HG03439 (cell line): ENCODE data around the gene BICDL2.

Experiments used
- ATAC-seq: cut with Tn5 transposase; IDR thresholded peaks from one replicate; pipeline ENCODE4 v1.9.1; 2021; ENCODE audit warnings: mild to moderate bottlenecking, moderate library complexity; ENCODE audit not compliant: unreplicated experiment

The BICDL2 gene

DNA sequence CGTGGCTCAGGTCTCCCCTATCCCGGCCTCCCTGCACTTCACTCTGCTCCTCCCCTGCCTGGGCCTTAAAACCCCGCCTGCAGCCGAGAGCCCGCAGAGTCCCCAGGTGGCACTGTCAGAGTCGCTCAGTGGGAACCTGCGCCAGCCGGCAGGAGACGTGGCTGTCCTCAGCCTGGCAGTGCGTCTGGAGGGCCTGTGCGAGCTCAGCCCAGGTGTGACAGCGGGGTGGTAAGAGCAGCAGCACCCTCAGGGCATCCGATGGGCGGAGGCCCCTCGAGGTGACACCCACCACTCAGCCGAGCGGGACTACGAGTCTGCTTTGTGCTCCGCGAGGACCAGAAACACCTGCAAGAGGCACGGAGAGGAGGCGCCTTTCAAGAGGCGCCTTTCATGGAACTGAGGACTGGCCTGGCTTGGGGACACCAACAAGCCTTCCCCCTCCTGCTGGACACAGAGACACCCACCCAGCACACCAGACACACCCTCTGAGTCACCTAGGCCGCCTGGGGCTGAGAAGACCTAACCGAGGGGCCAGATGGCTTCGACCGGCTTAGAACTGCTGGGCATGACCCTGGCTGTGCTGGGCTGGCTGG lies 23.8 kb downstream of the BICDL2 start, which contains the start of gene CLDN9:
Gene CLDN9, plus strand, starts transcription at position 96 of the 593 bp plus-strand sequence. Its CDS starts 440 bp downstream, at position 536.
- no peak for ATAC-seq

- no peak for ATAC-seq
Measured at GRCh38 chr16:3012246-3012645, 24.5 kb downstream of the BICDL2 start.

- no peak for ATAC-seq
Measured at GRCh38 chr16:3010510-3010909, 26.2 kb downstream of the BICDL2 start.

DNA sequence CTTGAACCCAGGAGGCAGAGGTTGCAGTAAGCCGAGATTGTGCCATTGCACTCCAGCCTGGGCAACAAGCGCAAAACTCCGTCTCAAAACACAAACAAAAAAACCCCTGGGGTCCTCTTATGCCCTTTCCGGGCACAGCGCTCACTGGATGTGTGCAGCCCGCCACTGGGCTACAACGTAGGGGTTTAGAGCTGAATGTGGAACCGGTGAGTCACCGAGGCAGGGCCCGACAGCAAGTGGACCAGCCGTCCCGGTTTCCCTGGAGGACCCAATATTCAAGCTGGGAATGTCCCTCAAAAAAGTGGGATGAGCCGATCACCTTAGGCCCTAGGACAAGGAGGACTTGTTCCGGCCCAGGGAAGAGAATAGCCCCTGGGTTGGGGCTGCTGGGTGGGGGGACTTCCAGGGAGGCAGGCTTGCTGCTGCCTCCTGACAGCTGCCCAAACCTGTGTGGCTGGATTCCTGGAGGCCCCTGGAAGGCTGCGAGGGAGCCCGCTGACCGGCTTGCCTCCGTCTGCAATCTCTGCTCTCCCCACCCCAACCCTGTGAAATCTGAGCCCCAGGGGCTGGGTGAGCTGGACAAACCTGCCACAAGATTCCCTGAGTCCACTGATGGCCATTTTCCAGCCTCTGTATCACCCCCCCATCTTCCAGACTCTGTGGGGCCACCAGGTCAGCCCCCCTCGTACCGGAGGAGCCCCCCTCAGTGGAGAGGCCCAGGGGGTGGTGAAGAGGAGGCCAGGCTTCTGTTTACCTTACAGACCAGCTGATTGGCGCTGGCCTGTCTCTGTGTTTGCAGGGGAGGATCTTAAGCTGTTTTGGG lies 27.0 kb downstream of the BICDL2 start:
- ATAC-seq, result no peak

DNA sequence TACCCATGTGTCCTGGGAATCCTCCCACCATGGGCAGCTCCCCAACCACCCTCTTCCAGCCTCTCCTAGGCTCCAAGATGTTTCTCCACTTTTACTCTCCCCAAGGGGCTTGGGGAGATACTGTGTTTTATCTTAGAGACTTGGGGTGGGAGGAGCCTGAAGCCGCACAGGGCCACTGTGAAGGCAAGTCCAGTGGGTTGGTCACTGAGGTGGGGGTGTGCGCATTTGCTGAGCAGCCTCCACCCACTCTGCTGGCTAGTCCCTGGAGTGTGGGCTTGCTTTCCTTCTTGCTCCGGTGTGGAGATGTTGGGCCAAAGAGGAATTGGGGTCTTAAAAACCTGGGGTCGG lies 28.1 kb downstream of the BICDL2 start:
- ATAC-seq, result no peak

DNA sequence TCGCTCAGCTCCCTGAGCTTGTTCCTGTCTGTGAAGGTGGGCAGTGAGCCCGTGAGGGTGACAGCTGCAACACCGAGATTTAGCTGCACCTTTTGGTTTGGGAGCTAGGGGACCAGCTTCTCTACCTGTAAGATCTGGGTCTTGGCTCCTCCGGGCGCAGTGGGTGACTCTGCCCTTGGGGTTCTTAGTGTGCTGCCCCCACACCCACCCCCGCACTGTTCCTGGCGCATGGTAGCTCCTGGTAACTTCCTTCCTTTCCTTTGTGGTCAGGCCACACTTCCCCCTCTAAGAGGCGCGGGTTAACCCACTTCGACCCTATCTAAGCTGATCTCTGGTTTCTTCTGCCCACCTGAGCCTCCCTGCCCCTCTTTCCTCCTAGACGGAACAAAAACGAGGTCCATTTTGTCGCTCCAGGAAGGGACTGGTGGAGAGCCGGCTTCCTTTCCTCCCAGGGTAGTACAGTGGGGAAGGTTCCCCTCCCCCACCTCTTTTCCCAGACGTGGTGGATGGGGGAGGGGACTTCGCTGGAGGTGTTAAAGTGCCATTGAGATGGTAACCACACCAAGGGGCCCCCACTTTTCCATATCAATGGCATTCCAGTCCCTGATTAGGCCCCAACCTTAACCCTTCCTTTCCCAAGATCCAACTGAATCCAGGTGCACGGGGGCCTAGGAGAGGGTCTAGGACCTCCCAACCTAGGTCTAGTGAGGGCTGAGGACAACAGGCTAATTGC lies 28.6 kb downstream of the BICDL2 start:
- no peak for ATAC-seq

GRCh38 chr16:3007059-3007956 lies 29.4 kb downstream of the BICDL2 start:
- ATAC-seq, result no peak

GRCh38 chr16:3004781-3005284 lies 31.9 kb downstream of the BICDL2 start:
- ATAC-seq, result no peak

DNA sequence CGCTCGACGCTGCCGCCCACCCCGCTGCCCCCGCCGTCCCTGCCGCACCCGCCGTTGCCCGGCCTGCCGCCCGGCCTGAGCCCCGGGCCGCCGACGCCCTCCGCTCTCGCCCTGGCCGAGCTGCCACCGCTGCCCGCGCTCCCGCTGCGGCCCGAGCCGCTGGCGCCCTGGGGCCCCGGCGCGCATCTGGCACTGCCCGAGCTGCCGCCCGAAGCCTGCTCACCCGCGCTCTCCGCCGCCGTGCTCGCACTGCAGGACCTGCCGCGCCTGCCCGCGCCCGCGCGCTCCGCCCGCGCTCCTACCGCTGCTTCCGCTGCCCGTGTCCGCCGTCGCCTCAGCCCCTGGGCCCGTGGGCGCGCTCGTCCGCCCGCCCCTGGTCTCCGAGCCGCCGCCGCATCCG lies 32.4 kb downstream of the BICDL2 start:
- no peak for ATAC-seq

- peak; percentile 95 for ATAC-seq
Measured at GRCh38 chr16:3003582-3004270, 33.0 kb downstream of the BICDL2 start.

GRCh38 chr16:3001316-3001715 lies 35.4 kb downstream of the BICDL2 start:
- no peak for ATAC-seq

DNA sequence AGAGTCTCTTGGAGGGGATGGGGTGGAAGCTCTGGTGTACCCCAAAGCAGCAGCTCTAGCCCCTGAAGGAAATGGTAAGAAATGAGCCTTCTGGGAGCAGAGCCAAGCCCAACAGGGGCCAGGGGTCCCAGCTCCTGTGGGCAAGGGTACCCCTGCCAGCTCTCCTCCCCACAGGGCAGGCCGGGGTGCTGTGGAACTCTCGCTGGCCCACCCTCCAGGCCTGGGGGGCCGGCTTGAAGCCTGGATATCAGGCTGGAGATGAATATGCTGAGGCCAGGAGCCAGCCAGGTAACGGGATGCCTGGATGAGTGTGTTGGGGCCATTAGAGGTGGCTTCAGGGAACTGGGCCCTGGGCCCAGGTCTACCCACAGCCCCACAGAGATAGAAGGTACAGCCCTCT lies 36.2 kb downstream of the BICDL2 start:
- no peak for ATAC-seq

- ATAC-seq, result no peak
Measured at GRCh38 chr16:2999929-3000328, 36.8 kb downstream of the BICDL2 start.

GRCh38 chr16:2996298-2996697 lies 40.4 kb downstream of the BICDL2 start:
- ATAC-seq, result no peak

DNA sequence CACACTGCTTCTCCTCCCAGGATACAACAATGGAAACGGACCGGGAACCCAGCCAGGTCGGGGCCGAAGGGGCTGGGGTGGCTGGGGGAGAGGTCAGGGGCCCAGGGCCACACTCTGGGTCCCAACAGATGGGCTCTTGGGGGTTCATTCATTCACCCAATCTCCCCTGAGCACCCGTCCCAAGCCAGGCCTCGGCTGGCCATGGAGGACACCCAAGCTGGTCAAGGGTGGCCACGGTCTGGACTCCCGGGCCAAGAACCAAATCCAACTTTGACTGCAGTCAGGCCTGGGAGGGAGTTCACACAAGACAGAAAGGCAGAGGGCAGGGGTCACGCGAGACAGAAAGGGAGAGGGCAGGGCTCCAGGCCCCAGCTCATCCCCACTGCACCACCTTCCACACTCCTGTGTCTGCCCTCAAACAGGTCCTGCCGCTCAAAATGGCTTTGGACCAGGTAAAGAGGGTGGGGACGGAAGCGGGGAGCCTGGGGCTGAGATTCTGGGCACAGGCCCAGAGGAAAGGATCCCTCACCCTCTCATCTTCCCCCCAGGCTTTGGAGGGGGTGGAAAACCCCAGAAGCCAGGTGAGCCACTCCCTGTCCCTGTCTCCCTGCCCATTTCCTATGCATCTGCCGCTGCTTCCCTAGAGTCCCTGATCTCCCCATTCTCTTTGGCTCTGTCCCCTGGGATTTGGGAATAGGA lies 44.2 kb downstream of the BICDL2 start:
- no peak for ATAC-seq

DNA sequence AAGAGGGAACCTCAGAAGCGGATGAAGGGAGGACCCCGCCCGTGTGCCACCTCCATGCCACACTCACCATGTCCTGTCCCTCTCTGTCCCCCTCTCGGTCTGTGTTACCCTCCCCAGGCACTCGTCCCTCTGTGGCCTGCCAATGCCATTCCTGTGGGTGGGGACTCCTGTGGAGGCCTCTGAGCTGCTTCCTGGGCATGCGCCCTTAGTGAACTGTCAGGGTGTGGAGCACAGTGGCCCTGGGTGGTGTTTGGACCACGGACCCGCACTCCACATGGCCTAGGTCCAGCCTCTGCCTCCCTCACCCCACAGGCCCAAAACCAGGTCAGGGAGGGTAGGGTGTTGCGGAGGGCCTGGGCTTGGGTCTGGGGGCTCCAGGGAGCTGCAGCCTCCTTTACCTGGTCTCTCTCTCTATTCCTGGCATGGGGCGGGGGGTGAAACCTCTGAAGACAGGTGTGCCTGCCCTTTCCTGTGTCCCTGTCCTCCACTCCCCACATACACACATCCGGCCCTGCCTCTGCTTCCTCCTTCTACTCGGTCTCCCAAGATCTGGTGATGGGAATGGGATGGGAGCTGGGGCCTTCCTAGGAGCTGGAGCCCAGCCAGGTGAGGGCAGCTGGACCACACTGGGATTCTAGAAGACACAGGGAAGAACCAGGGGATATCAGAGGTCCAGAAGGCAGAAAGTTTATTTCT lies 45.0 kb downstream of the BICDL2 start:
- ATAC-seq, result no peak

GRCh38 chr16:2990891-2991290 lies 45.9 kb downstream of the BICDL2 start:
- ATAC-seq, result no peak

DNA sequence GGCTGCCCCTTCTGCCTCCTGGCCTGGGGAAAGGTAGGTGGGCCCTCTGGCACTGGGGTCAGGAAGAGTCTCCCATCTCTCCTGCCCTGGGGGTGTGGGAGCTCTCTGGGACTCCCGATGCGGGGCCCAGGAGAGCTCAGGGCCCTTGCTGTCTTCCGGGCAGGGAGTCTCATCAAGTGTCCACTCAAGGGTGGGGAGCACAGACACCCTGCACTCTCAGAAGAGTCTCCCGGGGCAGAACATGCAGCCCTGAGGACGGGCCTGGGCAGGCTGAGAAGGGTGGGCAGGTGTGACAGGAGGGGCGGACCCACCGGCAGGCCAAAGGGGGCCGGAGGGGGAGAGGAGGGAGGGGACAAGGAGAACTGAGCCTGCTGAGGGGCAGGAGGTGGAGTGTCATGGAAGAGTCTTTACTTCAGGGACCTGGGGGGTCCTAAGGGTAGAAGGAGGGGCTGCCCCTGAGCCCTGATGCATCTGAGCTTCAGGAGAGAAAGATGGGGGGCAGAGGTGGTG lies 48.1 kb downstream of the BICDL2 start:
- ATAC-seq, result no peak

DNA sequence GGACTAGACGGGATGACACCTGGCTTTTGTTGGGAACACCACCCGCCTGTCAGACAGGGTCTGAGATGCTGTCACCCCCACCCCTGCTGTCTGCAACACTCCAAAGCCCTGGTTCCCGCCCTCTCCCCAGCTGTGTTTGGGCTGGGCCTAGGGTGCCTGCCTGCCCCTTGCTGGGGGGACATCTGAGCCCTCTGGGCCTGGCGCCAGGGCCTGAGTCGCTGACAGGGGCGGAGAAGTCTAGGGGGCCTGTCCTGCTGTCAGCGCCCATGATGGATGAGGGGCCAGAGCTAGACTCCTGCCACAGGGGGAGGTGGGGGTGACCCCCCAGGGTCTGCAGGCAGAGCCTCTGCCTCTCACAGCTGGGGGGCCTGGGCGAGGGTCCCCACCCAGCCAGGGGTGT lies 48.9 kb downstream of the BICDL2 start:
- no peak for ATAC-seq
